Natural killer cell (primary cell): ENCODE measurements around the gene UIMC1. TPM values are rescaled to one million over a fixed set of nuclear protein-coding genes. Genes with fewer than 3 reads are reported as not detected.

Source experiments
- ATAC-seq, 3 donors: fragments of 150-1000 bp in 2 of 3; fragments of 200-7000 bp in 1 of 3; cut with Tn5 transposase; 1 replicate in 1 of 3; 2 replicates in 2 of 3; pipeline ENCODE4 v1.10.0; 2021; ENCODE audit warnings: mild to moderate bottlenecking in 2 of 3, moderate library complexity in 2 of 3
- DNase-seq, 2 donors: peaks; one replicate each; pipeline versions ENCODE4 v3.0.0 to v3.0.0-alpha.2; 2013 to 2021; ENCODE audit warnings: mixed read lengths in 1 of 2
- H3K27ac ChIP-seq: one replicate; pipeline ENCODE4 v1.5.1; 2013; ENCODE audit warnings: mild to moderate bottlenecking, low read length
- H3K27me3 ChIP-seq: one replicate; pipeline ENCODE4 v1.6.1; 2013; ENCODE audit warnings: low read length; ENCODE audit not compliant: control insufficient read depth, insufficient read depth
- H3K36me3 ChIP-seq: one replicate; pipeline ENCODE4 v1.6.1; 2013; ENCODE audit warnings: low read length; ENCODE audit not compliant: control insufficient read depth, insufficient read depth
- H3K4me1 ChIP-seq: one replicate; pipeline ENCODE4 v1.6.1; 2013; ENCODE audit warnings: low read length; ENCODE audit not compliant: control insufficient read depth, insufficient read depth
- H3K4me3 ChIP-seq: one replicate; pipeline ENCODE4 v1.5.1; 2013; ENCODE audit warnings: low read length
- H3K9me3 ChIP-seq: one replicate; pipeline ENCODE4 v1.6.1; 2013; ENCODE audit warnings: low read length; ENCODE audit not compliant: control insufficient read depth, insufficient read depth
- H3K27ac Mint-ChIP-seq, 2 donors: one replicate each; pipeline ENCODE4 v1.8.0; 2022; ENCODE audit warnings: mild to moderate bottlenecking in 2 of 2, mixed read lengths in 2 of 2, moderate library complexity in 1 of 2
- H3K27me3 Mint-ChIP-seq, 2 donors: one replicate each; pipeline ENCODE4 v1.8.0; 2022; ENCODE audit warnings: low read depth in 2 of 2, mixed read lengths in 2 of 2
- H3K36me3 Mint-ChIP-seq: one replicate; pipeline ENCODE4 v1.8.0; 2022; ENCODE audit warnings: mixed read lengths
- H3K4me1 Mint-ChIP-seq, 2 donors: one replicate each; pipeline ENCODE4 v1.8.0; 2022; ENCODE audit warnings: mixed read lengths in 2 of 2
- H3K4me3 Mint-ChIP-seq: one replicate; pipeline ENCODE4 v1.8.0; 2022; ENCODE audit warnings: mild to moderate bottlenecking, moderate library complexity, mixed read lengths
- H3K9me3 Mint-ChIP-seq, 2 donors: one replicate each; pipeline ENCODE4 v1.8.0; 2022; ENCODE audit warnings: mixed read lengths in 2 of 2
- CTCF ChIP-seq: fragments of 200-600 bp; IDR thresholded peaks from one replicate; pipeline ENCODE4 v1.8.0; 2022; ENCODE audit warnings: antibody characterized with exemption
- WGBS: methylation state at CpG from one replicate; pipeline ENCODE4 v1.1.7; 2013; ENCODE audit warnings: missing lambda C conversion rate; ENCODE audit not compliant: insufficient coverage; 5-methylcytosine and 5-hydroxymethylcytosine counted together
- intact Hi-C: fragments of 100-400 bp; cut with micrococcal nuclease; formaldehyde crosslinking; loops from one replicate; pipeline ENCODE4 v1.14.2; 2022
- total RNA-seq, 4 donors: library from RNA; stranded (reverse); fragments of 120-200 nt in 1 of 4; gene quantifications; one replicate each; pipeline versions ENCODE4 v1.2.3 to v1.2.4, GENCODE V29; 2013 to 2022

Gene UIMC1
- total RNA-seq, 3 donors from 2014 or later (not counting 1 experiment from before 2014, with no cell fraction given) = 55.1 to 75.7 (median 57.3) TPM

- TF ChIP-seq CTCF = no peak
- peaks cover 36 to 51% of the 10 kb centered on the region in 2 donors for H3K4me1 Mint-ChIP-seq
- DNase-seq = no peak
- no peaks in the 10 kb centered on the region for H3K27me3 Mint-ChIP-seq
- Histone ChIP-seq H3K4me3 (no peak overlapping the region), H3K27ac (no peak overlapping the region), H3K36me3 (no peaks in the 10 kb centered on the region), H3K9me3 (no peaks in the 10 kb centered on the region), H3K4me1 (peaks cover 5% of the 10 kb centered on the region), H3K27me3 (no peaks in the 10 kb centered on the region)
- H3K27ac Mint-ChIP-seq = no peak overlapping the region
- WGBS = 100% methylated on average over 4 of the region's 5 CpGs
- intact Hi-C loops = no loop called here
- no peaks in the 10 kb centered on the region for H3K9me3 Mint-ChIP-seq
- H3K36me3 Mint-ChIP-seq = no peaks in the 10 kb centered on the region
- ATAC-seq = no peak
- no peak overlapping the region for H3K4me3 Mint-ChIP-seq
Measured at GRCh38 chr5:176998828-176999227, 7.8 kb downstream of the UIMC1 start.

- Mint-ChIP-seq H3K4me3 (no peak overlapping the region), H3K36me3 (no peaks in the 10 kb centered on the region), H3K27me3 (no peaks in the 10 kb centered on the region), H3K27ac (peak overlapping the region; percentile 35 to 52), H3K9me3 (no peaks in the 10 kb centered on the region), H3K4me1 (peaks cover 38 to 54% of the 10 kb centered on the region in 2 donors)
- Histone ChIP-seq H3K4me1 (peaks cover 6% of the 10 kb centered on the region), H3K9me3 (no peaks in the 10 kb centered on the region), H3K27me3 (no peaks in the 10 kb centered on the region), H3K36me3 (no peaks in the 10 kb centered on the region), H3K4me3 (no peak overlapping the region), H3K27ac (no peak overlapping the region)
- TF ChIP-seq CTCF = no peak
- ATAC-seq (no peak), DNase-seq (no peak)
- intact Hi-C loops = no loop called here
- WGBS = 96% methylated on average over 5 of the region's 5 CpGs
Measured at GRCh38 chr5:176996780-176997179, 9.8 kb downstream of the UIMC1 start.

GRCh38 chr5:176995896-176996767 is 10.4 kb downstream of the UIMC1 start:
- peak overlapping the region; percentile 35 to 52 for H3K27ac Mint-ChIP-seq
- peak in 1 of 3 donors; percentile 12 for ATAC-seq
- WGBS = 72% methylated on average over 4 of the region's 4 CpGs
- H3K36me3 ChIP-seq = no peaks in the 10 kb centered on the region
- H3K9me3 Mint-ChIP-seq = no peaks in the 10 kb centered on the region
- no peak overlapping the region for H3K4me3 ChIP-seq
- no peaks in the 10 kb centered on the region for H3K27me3 Mint-ChIP-seq
- peaks cover 38 to 54% of the 10 kb centered on the region in 2 donors for H3K4me1 Mint-ChIP-seq
- intact Hi-C loops = no loop called here
- no peaks in the 10 kb centered on the region for H3K9me3 ChIP-seq
- H3K4me1 ChIP-seq = peaks cover 6% of the 10 kb centered on the region
- TF ChIP-seq CTCF = no peak
- no peaks in the 10 kb centered on the region for H3K27me3 ChIP-seq
- peak overlapping the region; percentile 39 for H3K4me3 Mint-ChIP-seq
- no peaks in the 10 kb centered on the region for H3K36me3 Mint-ChIP-seq
- DNase-seq = no peak
- H3K27ac ChIP-seq = peak overlapping the region; percentile 26
